AG04449 (cell line): Measurements from ENCODE around the gene ITPRID2.

Experiments used
- CTCF ChIA-PET: fragments of 350-600 bp; formaldehyde crosslinking; extraction: SDS; loops from one replicate; lab custom pipeline; 2021; ENCODE audit warnings: antibody characterized with exemption; lab: Yijun Ruan, JAX
- POLR2A ChIA-PET: fragments of 400-600, 350-600 bp; formaldehyde crosslinking; extraction: SDS; loops from one replicate; lab custom pipeline; 2020; ENCODE audit warnings: antibody characterized with exemption, inconsistent platforms; lab: Yijun Ruan, JAX
- DNase-seq: peaks from one replicate; pipeline ENCODE4 v3.0.0-alpha.2; 2010; ENCODE audit warnings: low read depth, low spot score
- H3K4me3 ChIP-seq: 2 replicates; pipeline ENCODE4 v1.5.1; 2011; ENCODE audit warnings: low read depth, mild to moderate bottlenecking, control low read depth, low read length
- TF ChIP-seq, protein P1 (sequence below): IDR thresholded peaks from one replicate; pipeline ENCODE4 v1.5.1; 2011; ENCODE audit warnings: mild to moderate bottlenecking, moderate library complexity, low read length, control low read depth, inconsistent platforms; ENCODE audit not compliant: insufficient read depth; ENCODE audit errors: missing control alignments

The ITPRID2 gene

GRCh38 chr2:181885096-181885495, 6.4 kb upstream of the ITPRID2 start:
- DNase-seq = no peak
- H3K4me3 ChIP-seq = no peak overlapping the region
- ChIA-PET CTCF (interaction anchor here (1.7 kb wide), 1 partner anchor 37 kb away, joined by 4 read pairs; no protein-coding TSS in a partner anchor), POLR2A (no interaction called here)
- TF ChIP-seq, protein P1, sequence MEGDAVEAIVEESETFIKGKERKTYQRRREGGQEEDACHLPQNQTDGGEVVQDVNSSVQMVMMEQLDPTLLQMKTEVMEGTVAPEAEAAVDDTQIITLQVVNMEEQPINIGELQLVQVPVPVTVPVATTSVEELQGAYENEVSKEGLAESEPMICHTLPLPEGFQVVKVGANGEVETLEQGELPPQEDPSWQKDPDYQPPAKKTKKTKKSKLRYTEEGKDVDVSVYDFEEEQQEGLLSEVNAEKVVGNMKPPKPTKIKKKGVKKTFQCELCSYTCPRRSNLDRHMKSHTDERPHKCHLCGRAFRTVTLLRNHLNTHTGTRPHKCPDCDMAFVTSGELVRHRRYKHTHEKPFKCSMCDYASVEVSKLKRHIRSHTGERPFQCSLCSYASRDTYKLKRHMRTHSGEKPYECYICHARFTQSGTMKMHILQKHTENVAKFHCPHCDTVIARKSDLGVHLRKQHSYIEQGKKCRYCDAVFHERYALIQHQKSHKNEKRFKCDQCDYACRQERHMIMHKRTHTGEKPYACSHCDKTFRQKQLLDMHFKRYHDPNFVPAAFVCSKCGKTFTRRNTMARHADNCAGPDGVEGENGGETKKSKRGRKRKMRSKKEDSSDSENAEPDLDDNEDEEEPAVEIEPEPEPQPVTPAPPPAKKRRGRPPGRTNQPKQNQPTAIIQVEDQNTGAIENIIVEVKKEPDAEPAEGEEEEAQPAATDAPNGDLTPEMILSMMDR = no peak

GRCh38 chr2:181886192-181886591, 5.3 kb upstream of the ITPRID2 start:
- DNase-seq = no peak
- ChIA-PET CTCF (interaction anchor here (1.1 to 1.7 kb wide), 4 partner anchors 9 to 85 kb away, joined by 3 to 5 read pairs (median 4); no protein-coding TSS in a partner anchor), POLR2A (no interaction called here)
- TF ChIP-seq, protein P1 = no peak
- H3K4me3 ChIP-seq = no peak overlapping the region

- TF ChIP-seq, protein P1 = no peak
- no peak for DNase-seq
- ChIA-PET POLR2A (no interaction called here), CTCF (interaction anchor here (1.1 to 1.5 kb wide), 2 partner anchors 10 to 86 kb away, joined by 3 read pairs; no protein-coding TSS in a partner anchor)
- no peak overlapping the region for H3K4me3 ChIP-seq
Observed at GRCh38 chr2:181887045-181887444, 4.5 kb upstream of the ITPRID2 start.

GRCh38 chr2:181889776-181890175, 1.8 kb upstream of the ITPRID2 start:
- CTCF ChIA-PET = interaction anchor here (4.4 kb wide), 1 partner anchor 147 kb away, joined by 26 read pairs; no protein-coding TSS in a partner anchor
- DNase-seq = no peak
- H3K4me3 ChIP-seq = no peak overlapping the region
- TF ChIP-seq, protein P1 = no peak
- POLR2A ChIA-PET = no interaction called here

- ChIA-PET POLR2A (no interaction called here), CTCF (interaction anchor here (0.8 to 6.9 kb wide), 6 partner anchors 13 to 152 kb away, joined by 3 to 59 read pairs (median 4); no protein-coding TSS in a partner anchor)
- TF ChIP-seq, protein P1 = no peak
- no peak for DNase-seq
- no peak overlapping the region for H3K4me3 ChIP-seq
Observed at GRCh38 chr2:181890271-181890670, 1.3 kb upstream of the ITPRID2 start.

DNA sequence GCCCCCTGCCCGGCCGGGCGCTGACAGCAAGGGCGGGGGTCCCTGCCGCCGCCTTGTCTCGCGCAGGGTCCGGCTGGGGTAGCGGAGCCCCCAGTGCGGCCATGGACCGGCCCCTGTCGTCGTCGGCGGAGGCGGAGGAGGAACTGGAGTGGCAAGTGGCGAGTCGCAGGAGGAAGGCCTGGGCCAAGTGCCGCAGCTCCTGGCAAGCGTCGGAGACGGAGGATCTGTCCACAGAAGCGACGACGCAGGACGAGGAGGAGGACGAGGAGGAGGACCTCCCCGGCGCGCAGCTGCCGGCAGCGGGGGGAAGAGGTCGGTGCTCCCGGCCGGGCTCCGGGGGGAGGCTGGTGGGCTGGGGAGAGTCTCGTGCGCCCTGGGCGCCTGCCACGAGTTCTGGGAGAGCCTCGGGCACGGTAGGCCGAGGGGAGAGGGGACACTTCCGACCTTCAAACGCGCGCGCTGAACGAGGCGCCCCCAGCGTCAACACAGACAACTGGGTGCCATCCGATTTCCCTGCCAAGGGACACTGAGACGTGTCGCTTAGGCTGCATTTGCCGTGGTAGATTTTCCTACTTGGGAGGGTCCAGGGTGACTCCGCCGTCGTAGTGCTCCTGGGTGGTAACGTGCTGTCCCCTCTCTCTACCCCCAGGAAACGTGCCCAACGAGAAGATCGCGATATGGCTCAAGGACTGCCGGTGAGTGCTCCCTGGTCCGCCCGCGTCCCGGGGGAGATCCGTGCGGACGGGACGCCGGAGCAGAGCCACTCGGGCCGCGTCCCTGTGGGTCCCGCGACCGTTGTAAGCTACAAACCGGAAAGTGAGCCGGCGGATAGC, 652 bp downstream of the ITPRID2 start:
- no peak for DNase-seq
- CTCF ChIA-PET = interaction anchor here (0.7 to 6.9 kb wide), 10 partner anchors 11 to 323 kb away, joined by 3 to 59 read pairs (median 4); no protein-coding TSS in a partner anchor
- POLR2A ChIA-PET = interaction anchor here (1.0 to 1.4 kb wide), 2 partner anchors 31 to 103 kb away, joined by 3 to 4 read pairs; no protein-coding TSS in a partner anchor
- TF ChIP-seq, protein P1 = peak; percentile 21
- H3K4me3 ChIP-seq = peak overlapping the region; percentile 92
